ENCODE results near the gene SKAP2. TPM values are rescaled to one million over a fixed set of nuclear protein-coding genes. Genes with fewer than 3 reads are reported as not detected.

Gene SKAP2
- total RNA-seq, 1 experiment from 2014 or later, result 24.4 TPM

GRCh38 chr7:26629696-26630095 lies 234.7 kb downstream of the SKAP2 start:
- H4K20me1 ChIP-seq (ENCODE audit: insufficient read depth, low read depth, low read length), result no peaks in the 10 kb centered on the region
- H2AFZ ChIP-seq (ENCODE audit: low read length), result no peak overlapping the region
- H3K9me2 ChIP-seq (replicated peaks; ENCODE audit: insufficient read depth, low read length), result no peaks in the 10 kb centered on the region
- H3K4me3 ChIP-seq (ENCODE audit: low read length), result no peak overlapping the region
- H3K4me2 ChIP-seq (ENCODE audit: low read depth, low read length, poor library complexity, severe bottlenecking), result no peak overlapping the region
- H3K9me3 ChIP-seq (ENCODE audit: low read length), result no peaks in the 10 kb centered on the region
- no peaks in the 10 kb centered on the region for H3K79me2 ChIP-seq (ENCODE audit: low read length)
- DNase-seq, result no peak
- H3K27ac ChIP-seq (ENCODE audit: low read length), result no peak overlapping the region
- no peaks in the 10 kb centered on the region for H3K4me1 ChIP-seq (ENCODE audit: low read length)
- no peaks in the 10 kb centered on the region for H3K36me3 ChIP-seq (ENCODE audit: insufficient read depth, low read length)
- no peak overlapping the region for H3K9ac ChIP-seq (ENCODE audit: low read length)
- no peaks in the 10 kb centered on the region for H3K27me3 ChIP-seq (ENCODE audit: low read length)

DNA sequence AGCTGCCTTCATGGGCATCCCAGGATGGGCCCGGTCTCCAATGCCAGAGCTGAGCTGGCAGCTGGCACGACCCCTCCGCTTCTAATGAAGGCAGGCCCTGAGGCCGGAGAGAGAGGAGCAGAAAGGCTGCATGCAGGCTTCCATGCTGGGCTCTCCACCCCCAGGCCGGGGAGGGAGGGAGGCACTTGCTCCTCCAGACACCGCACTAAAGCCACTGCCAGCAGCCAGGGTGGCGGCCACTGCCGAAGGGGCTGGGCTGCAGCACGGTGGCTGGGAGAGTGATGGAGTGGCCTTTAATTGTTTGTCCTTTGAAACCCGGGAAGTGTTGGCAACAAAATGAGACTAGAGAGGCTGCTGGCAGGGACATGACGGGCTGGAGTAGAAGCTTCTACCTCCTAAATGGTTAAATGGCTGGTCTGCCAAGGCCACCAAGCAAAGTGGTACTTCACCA lies 236.5 kb downstream of the SKAP2 start:
- H3K9me3 ChIP-seq (ENCODE audit: low read length), result no peaks in the 10 kb centered on the region
- no peak overlapping the region for H2AFZ ChIP-seq (ENCODE audit: low read length)
- no peak overlapping the region for H3K27ac ChIP-seq (ENCODE audit: low read length)
- H3K9ac ChIP-seq (ENCODE audit: low read length), result no peak overlapping the region
- H3K4me1 ChIP-seq (ENCODE audit: low read length), result no peaks in the 10 kb centered on the region
- no peak for DNase-seq
- H3K36me3 ChIP-seq (ENCODE audit: insufficient read depth, low read length), result no peaks in the 10 kb centered on the region
- H3K27me3 ChIP-seq (ENCODE audit: low read length), result no peaks in the 10 kb centered on the region
- no peak overlapping the region for H3K4me3 ChIP-seq (ENCODE audit: low read length)
- H3K9me2 ChIP-seq (replicated peaks; ENCODE audit: insufficient read depth, low read length), result no peaks in the 10 kb centered on the region
- H3K4me2 ChIP-seq (ENCODE audit: low read depth, low read length, poor library complexity, severe bottlenecking), result no peak overlapping the region
- no peaks in the 10 kb centered on the region for H4K20me1 ChIP-seq (ENCODE audit: insufficient read depth, low read depth, low read length)
- no peaks in the 10 kb centered on the region for H3K79me2 ChIP-seq (ENCODE audit: low read length)

GRCh38 chr7:26627221-26627620 lies 237.2 kb downstream of the SKAP2 start:
- Histone ChIP-seq H3K27ac (ENCODE audit: low read length) (no peak overlapping the region), H3K4me2 (ENCODE audit: low read depth, low read length, poor library complexity, severe bottlenecking) (no peak overlapping the region), H3K27me3 (ENCODE audit: low read length) (no peaks in the 10 kb centered on the region), H3K9me3 (ENCODE audit: low read length) (no peaks in the 10 kb centered on the region), H3K9ac (ENCODE audit: low read length) (no peak overlapping the region), H3K4me1 (ENCODE audit: low read length) (no peaks in the 10 kb centered on the region), H4K20me1 (ENCODE audit: insufficient read depth, low read depth, low read length) (no peaks in the 10 kb centered on the region), H3K79me2 (ENCODE audit: low read length) (no peaks in the 10 kb centered on the region), H3K4me3 (ENCODE audit: low read length) (no peak overlapping the region), H3K9me2 (replicated peaks; ENCODE audit: insufficient read depth, low read length) (no peaks in the 10 kb centered on the region), H2AFZ (ENCODE audit: low read length) (no peak overlapping the region), H3K36me3 (ENCODE audit: insufficient read depth, low read length) (no peaks in the 10 kb centered on the region)
- no peak for DNase-seq

DNA sequence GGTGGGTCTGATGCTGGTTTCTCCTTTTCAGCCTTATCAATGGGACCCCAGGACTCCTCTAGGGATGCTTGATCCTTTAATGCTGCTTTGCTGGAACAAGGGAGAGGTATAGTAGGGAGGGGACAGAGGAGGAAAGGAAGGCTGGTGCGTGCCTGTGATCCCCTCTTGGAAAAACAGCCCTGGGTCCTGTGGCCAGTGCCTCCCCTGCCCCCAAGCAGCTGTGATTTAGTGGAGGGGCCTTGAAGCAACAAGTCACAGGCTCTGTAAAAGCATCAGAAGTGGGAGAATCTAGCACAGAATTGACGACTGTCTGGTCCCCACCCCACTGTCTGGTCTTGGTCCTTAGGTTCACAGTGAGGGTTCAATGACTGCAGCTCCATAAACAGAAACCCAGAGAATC lies 237.7 kb downstream of the SKAP2 start:
- Histone ChIP-seq H3K9me3 (ENCODE audit: low read length) (no peaks in the 10 kb centered on the region), H3K9ac (ENCODE audit: low read length) (no peak overlapping the region), H3K27me3 (ENCODE audit: low read length) (no peaks in the 10 kb centered on the region), H4K20me1 (ENCODE audit: insufficient read depth, low read depth, low read length) (no peaks in the 10 kb centered on the region), H3K79me2 (ENCODE audit: low read length) (no peaks in the 10 kb centered on the region), H2AFZ (ENCODE audit: low read length) (no peak overlapping the region), H3K4me2 (ENCODE audit: low read depth, low read length, poor library complexity, severe bottlenecking) (no peak overlapping the region), H3K4me3 (ENCODE audit: low read length) (no peak overlapping the region), H3K9me2 (replicated peaks; ENCODE audit: insufficient read depth, low read length) (no peaks in the 10 kb centered on the region), H3K36me3 (ENCODE audit: insufficient read depth, low read length) (no peaks in the 10 kb centered on the region), H3K4me1 (ENCODE audit: low read length) (no peaks in the 10 kb centered on the region), H3K27ac (ENCODE audit: low read length) (no peak overlapping the region)
- no peak for DNase-seq

GRCh38 chr7:26626156-26626555 lies 238.2 kb downstream of the SKAP2 start:
- Histone ChIP-seq H3K9ac (ENCODE audit: low read length) (no peak overlapping the region), H3K4me3 (ENCODE audit: low read length) (no peak overlapping the region), H2AFZ (ENCODE audit: low read length) (no peak overlapping the region), H3K36me3 (ENCODE audit: insufficient read depth, low read length) (no peaks in the 10 kb centered on the region), H4K20me1 (ENCODE audit: insufficient read depth, low read depth, low read length) (no peaks in the 10 kb centered on the region), H3K27ac (ENCODE audit: low read length) (no peak overlapping the region), H3K9me3 (ENCODE audit: low read length) (no peaks in the 10 kb centered on the region), H3K4me1 (ENCODE audit: low read length) (no peaks in the 10 kb centered on the region), H3K9me2 (replicated peaks; ENCODE audit: insufficient read depth, low read length) (no peaks in the 10 kb centered on the region), H3K27me3 (ENCODE audit: low read length) (no peaks in the 10 kb centered on the region), H3K79me2 (ENCODE audit: low read length) (no peaks in the 10 kb centered on the region), H3K4me2 (ENCODE audit: low read depth, low read length, poor library complexity, severe bottlenecking) (no peak overlapping the region)
- no peak for DNase-seq

GRCh38 chr7:26625286-26625685 lies 239.1 kb downstream of the SKAP2 start:
- Histone ChIP-seq H3K9me3 (ENCODE audit: low read length) (no peaks in the 10 kb centered on the region), H4K20me1 (ENCODE audit: insufficient read depth, low read depth, low read length) (no peaks in the 10 kb centered on the region), H3K4me1 (ENCODE audit: low read length) (no peaks in the 10 kb centered on the region), H2AFZ (ENCODE audit: low read length) (no peak overlapping the region), H3K27ac (ENCODE audit: low read length) (no peak overlapping the region), H3K4me3 (ENCODE audit: low read length) (no peak overlapping the region), H3K36me3 (ENCODE audit: insufficient read depth, low read length) (no peaks in the 10 kb centered on the region), H3K27me3 (ENCODE audit: low read length) (no peaks in the 10 kb centered on the region), H3K79me2 (ENCODE audit: low read length) (no peaks in the 10 kb centered on the region), H3K9me2 (replicated peaks; ENCODE audit: insufficient read depth, low read length) (no peaks in the 10 kb centered on the region), H3K4me2 (ENCODE audit: low read depth, low read length, poor library complexity, severe bottlenecking) (no peak overlapping the region), H3K9ac (ENCODE audit: low read length) (no peak overlapping the region)
- no peak for DNase-seq

DNA sequence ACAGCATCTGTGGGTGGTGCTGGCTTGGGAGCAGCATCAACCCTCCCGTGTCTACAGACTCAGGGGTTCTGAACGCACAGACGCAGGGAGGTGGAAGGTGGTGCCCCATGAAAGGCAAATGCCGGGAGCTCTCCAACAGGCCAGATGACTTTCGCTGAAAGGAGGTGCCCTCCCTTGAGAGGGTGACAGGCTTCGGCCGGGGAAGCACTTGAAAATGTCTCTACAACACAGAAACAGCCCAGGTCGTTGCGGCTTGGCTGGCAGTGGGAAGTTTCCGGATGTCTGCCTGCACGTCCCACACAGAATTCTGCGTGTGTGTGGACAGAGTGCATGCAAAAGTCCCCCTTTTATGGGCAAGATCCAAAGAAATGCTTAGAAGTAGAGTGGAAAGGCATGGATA lies 239.6 kb downstream of the SKAP2 start:
- no peak overlapping the region for H3K27ac ChIP-seq (ENCODE audit: low read length)
- H3K27me3 ChIP-seq (ENCODE audit: low read length), result no peaks in the 10 kb centered on the region
- H3K36me3 ChIP-seq (ENCODE audit: insufficient read depth, low read length), result no peaks in the 10 kb centered on the region

DNA sequence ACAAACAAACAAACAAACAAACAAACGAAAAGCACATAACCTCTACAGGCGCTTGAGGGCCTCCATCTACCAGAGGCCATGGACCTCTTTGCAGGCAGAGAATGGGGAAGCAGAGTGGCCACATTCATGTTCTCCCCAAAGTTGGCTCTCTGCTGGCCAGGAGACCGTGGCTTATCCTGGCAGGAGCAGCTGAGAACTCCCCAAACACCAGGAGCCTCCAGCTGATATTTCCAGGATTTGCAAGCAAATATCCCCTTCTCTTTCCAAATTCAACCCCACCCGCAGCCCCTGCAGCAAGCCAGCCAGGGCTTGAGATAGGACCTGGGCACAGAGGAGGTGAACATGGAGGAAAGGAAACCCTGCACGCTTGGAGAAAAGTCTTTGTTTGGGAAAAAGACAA lies 240.0 kb downstream of the SKAP2 start:
- Histone ChIP-seq H3K4me2 (ENCODE audit: low read depth, low read length, poor library complexity, severe bottlenecking) (no peak overlapping the region), H3K9ac (ENCODE audit: low read length) (no peak overlapping the region), H4K20me1 (ENCODE audit: insufficient read depth, low read depth, low read length) (no peaks in the 10 kb centered on the region), H3K9me2 (replicated peaks; ENCODE audit: insufficient read depth, low read length) (no peaks in the 10 kb centered on the region), H3K4me1 (ENCODE audit: low read length) (no peaks in the 10 kb centered on the region), H3K27ac (ENCODE audit: low read length) (no peak overlapping the region), H3K27me3 (ENCODE audit: low read length) (no peaks in the 10 kb centered on the region), H2AFZ (ENCODE audit: low read length) (no peak overlapping the region), H3K4me3 (ENCODE audit: low read length) (no peak overlapping the region), H3K79me2 (ENCODE audit: low read length) (no peaks in the 10 kb centered on the region), H3K9me3 (ENCODE audit: low read length) (no peaks in the 10 kb centered on the region), H3K36me3 (ENCODE audit: insufficient read depth, low read length) (no peaks in the 10 kb centered on the region)
- no peak for DNase-seq

More for the DNA sequence above, 239.6 kb downstream of the SKAP2 start:
- no peak for DNase-seq
- Histone ChIP-seq H3K4me3 (ENCODE audit: low read length) (no peak overlapping the region), H3K9ac (ENCODE audit: low read length) (no peak overlapping the region), H2AFZ (ENCODE audit: low read length) (no peak overlapping the region), H3K79me2 (ENCODE audit: low read length) (no peaks in the 10 kb centered on the region), H3K4me2 (ENCODE audit: low read depth, low read length, poor library complexity, severe bottlenecking) (no peak overlapping the region), H3K9me3 (ENCODE audit: low read length) (no peaks in the 10 kb centered on the region), H3K9me2 (replicated peaks; ENCODE audit: insufficient read depth, low read length) (no peaks in the 10 kb centered on the region), H4K20me1 (ENCODE audit: insufficient read depth, low read depth, low read length) (no peaks in the 10 kb centered on the region), H3K4me1 (ENCODE audit: low read length) (no peaks in the 10 kb centered on the region)

DNA sequence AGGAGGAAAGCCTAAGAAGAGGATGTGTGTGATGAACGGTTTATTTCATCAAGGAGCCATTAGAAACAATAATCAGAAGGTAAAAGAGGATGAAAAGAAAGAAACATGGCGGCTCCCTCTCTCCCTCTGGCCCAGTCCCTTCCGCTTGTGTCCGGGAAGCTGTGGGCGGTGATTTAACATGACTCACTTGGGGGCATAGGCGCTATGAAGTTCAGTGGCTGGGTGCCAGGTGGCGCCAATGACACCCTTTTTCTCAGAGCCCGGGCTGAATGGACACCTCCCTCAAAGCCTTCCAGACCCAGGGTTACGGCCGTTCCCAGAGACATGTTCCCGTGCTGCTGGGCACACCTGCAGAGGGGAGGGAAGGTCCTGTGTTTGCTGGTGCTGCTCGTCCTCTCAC lies 244.0 kb downstream of the SKAP2 start:
- Histone ChIP-seq H3K9ac (ENCODE audit: low read length) (no peak overlapping the region), H2AFZ (ENCODE audit: low read length) (peak overlapping the region; percentile 66; the same call in 1 of the 2 replicates), H3K27me3 (ENCODE audit: low read length) (no peaks in the 10 kb centered on the region), H3K4me3 (ENCODE audit: low read length) (no peak overlapping the region), H3K27ac (ENCODE audit: low read length) (no peak overlapping the region), H3K9me2 (replicated peaks; ENCODE audit: insufficient read depth, low read length) (no peaks in the 10 kb centered on the region), H3K79me2 (ENCODE audit: low read length) (no peaks in the 10 kb centered on the region), H3K4me2 (ENCODE audit: low read depth, low read length, poor library complexity, severe bottlenecking) (no peak overlapping the region), H4K20me1 (ENCODE audit: insufficient read depth, low read depth, low read length) (no peaks in the 10 kb centered on the region), H3K4me1 (ENCODE audit: low read length) (no peaks in the 10 kb centered on the region), H3K9me3 (ENCODE audit: low read length) (no peaks in the 10 kb centered on the region), H3K36me3 (ENCODE audit: insufficient read depth, low read length) (no peaks in the 10 kb centered on the region)
- DNase-seq, result peak; percentile 63
